Liver (tissue), 9 donors: ENCODE data around the gene TMPRSS13. TPM values are rescaled to one million over a fixed set of nuclear protein-coding genes. Genes with fewer than 3 reads are reported as not detected.

ENCODE experiments used
- DNase-seq: peaks from one replicate; pipeline ENCODE4 v3.0.0-alpha.2; 2017; ENCODE audit warnings: low spot score
- H3K27ac ChIP-seq, 2 donors: one replicate each; pipeline ENCODE4 v1.7.0; 2013; ENCODE audit warnings: inconsistent platforms in 2 of 2, low read length in 2 of 2, control low read depth in 1 of 2, low read depth in 1 of 2, mild to moderate bottlenecking in 1 of 2
- H3K27me3 ChIP-seq, 4 donors: one replicate each; pipeline versions ENCODE4 v1.6.1 to v1.7.0; 2013; ENCODE audit warnings: low read length in 3 of 4, inconsistent platforms in 1 of 4, mild to moderate bottlenecking in 1 of 4, moderate library complexity in 1 of 4; ENCODE audit not compliant: control insufficient read depth in 4 of 4, insufficient read depth in 4 of 4
- H3K36me3 ChIP-seq, 4 donors: one replicate each; pipeline versions ENCODE4 v1.6.1 to v1.7.0; 2013; ENCODE audit warnings: low read length in 3 of 4, mild to moderate bottlenecking in 3 of 4, low read depth in 1 of 4, moderate library complexity in 1 of 4; ENCODE audit not compliant: control insufficient read depth in 4 of 4, insufficient read depth in 3 of 4
- H3K4me1 ChIP-seq, 4 donors: one replicate each; pipeline versions ENCODE4 v1.6.1 to v1.7.0; 2013; ENCODE audit warnings: low read length in 3 of 4, mild to moderate bottlenecking in 3 of 4, moderate library complexity in 1 of 4; ENCODE audit not compliant: control insufficient read depth in 4 of 4, insufficient read depth in 4 of 4
- H3K4me3 ChIP-seq, 3 donors: one replicate each; pipeline versions ENCODE4 v1.6.1 to v1.7.0; 2013; ENCODE audit warnings: low read length in 3 of 3, control low read depth in 1 of 3, low read depth in 1 of 3, mild to moderate bottlenecking in 1 of 3
- H3K9ac ChIP-seq, 2 donors: one replicate each; pipeline ENCODE4 v1.7.0; 2013; ENCODE audit warnings: low read length in 2 of 2, mild to moderate bottlenecking in 2 of 2, moderate library complexity in 2 of 2, control low read depth in 1 of 2, low read depth in 1 of 2
- H3K9me3 ChIP-seq, 4 donors: one replicate each; pipeline versions ENCODE4 v1.6.1 to v1.7.0; 2013; ENCODE audit warnings: low read length in 3 of 4; ENCODE audit not compliant: control insufficient read depth in 4 of 4
- ATF3 ChIP-seq: IDR thresholded peaks from 2 replicates; pipeline ENCODE4 v1.6.1; 2016; ENCODE audit warnings: antibody characterized with exemption
- CTCF ChIP-seq: fragments of 150-350 bp; IDR thresholded peaks from 2 replicates; pipeline ENCODE4 v1.5.1; 2017; ENCODE audit warnings: improper control_type of control experiment, low read depth, low read length; ENCODE audit not compliant: missing input control
- EGR1 ChIP-seq, 2 donors: IDR thresholded peaks; 2 replicates each; pipeline ENCODE4 v1.6.1; 2016 to 2018; ENCODE audit warnings: antibody characterized with exemption in 2 of 2, low read depth in 2 of 2
- GABPA ChIP-seq, 2 donors: IDR thresholded peaks in 1 of 2; conservative IDR thresholded peaks in 1 of 2; 2 replicates each; pipeline ENCODE4 v1.6.1; 2016; ENCODE audit warnings: antibody characterized with exemption in 2 of 2, mild to moderate bottlenecking in 1 of 2, moderate library complexity in 1 of 2
- HNF4A ChIP-seq, 2 donors: conservative IDR thresholded peaks; 2 replicates each; pipeline ENCODE4 v1.6.1; 2016; ENCODE audit warnings: antibody characterized with exemption in 2 of 2, mild to moderate bottlenecking in 2 of 2
- HNF4G ChIP-seq: IDR thresholded peaks from 2 replicates; pipeline ENCODE4 v1.6.1; 2016; ENCODE audit warnings: antibody characterized with exemption
- JUND ChIP-seq, 2 donors: IDR thresholded peaks; 2 replicates each; pipeline ENCODE4 v1.6.1; 2016; ENCODE audit warnings: antibody characterized with exemption in 2 of 2
- MAX ChIP-seq: IDR thresholded peaks from 2 replicates; pipeline ENCODE4 v1.6.1; 2016; ENCODE audit warnings: antibody characterized with exemption
- NR2F2 ChIP-seq: IDR thresholded peaks from 2 replicates; pipeline ENCODE4 v1.6.1; 2016; ENCODE audit warnings: antibody characterized with exemption
- RAD21 ChIP-seq, 2 donors: IDR thresholded peaks; 2 replicates each; pipeline ENCODE4 v1.6.1; 2016; ENCODE audit warnings: antibody characterized with exemption in 2 of 2, mild to moderate bottlenecking in 2 of 2
- SP1 ChIP-seq: IDR thresholded peaks from 2 replicates; pipeline ENCODE4 v1.6.1; 2018; ENCODE audit warnings: antibody characterized with exemption, mild to moderate bottlenecking
- TAF1 ChIP-seq: conservative IDR thresholded peaks from 2 replicates; pipeline ENCODE4 v1.6.1; 2016; ENCODE audit warnings: antibody characterized with exemption, mild to moderate bottlenecking
- ZBTB33 ChIP-seq: IDR thresholded peaks from 2 replicates; pipeline ENCODE4 v1.6.1; 2016; ENCODE audit warnings: antibody characterized with exemption
- WGBS: extraction: QIAGEN DNeasy Blood & Tissue Kit; methylation state at CpG from one replicate; pipeline ENCODE4 v1.1.7; 2013; 5-methylcytosine and 5-hydroxymethylcytosine counted together
- polyA plus RNA-seq, 2 donors: library from polyadenylated mRNA; stranded (reverse) in 1 of 2; unstranded in 1 of 2; fragments of 200-250 nt in 1 of 2; fragments of >200 nt in 1 of 2; fragmentation: Nextera tagmentation in 1 of 2; extraction: Ambion mirVana in 1 of 2; gene quantifications; one replicate each; pipeline versions ENCODE4 v1.2.1 to v1.2.3, GENCODE V29; 2013 to 2015
- total RNA-seq, 2 donors: library from RNA; depleted of rRNA; stranded (reverse); fragments of >200 nt; gene quantifications; one replicate each; pipeline ENCODE4 v1.2.3, GENCODE V29; 2014
- donor health status: healthy.
- donor health status: healthy.
- donor health status: healthy.
- donor health status: healthy.
- donor health status: healthy.

TMPRSS13 gene
- total and polyA plus RNA-seq, 4 donors = 0.11 to 0.93 (median 0.24) TPM

GRCh38 chr11:117919341-117919740 is 9.9 kb downstream of the TMPRSS13 start:
- peaks cover 0 to 2% (median 0%) of the 10 kb centered on the region in 4 donors for H3K27me3 ChIP-seq
- 56% methylated on average over 4 of the region's 4 CpGs for whole genome bisulfite sequencing
- H3K4me1 ChIP-seq = no peaks in the 10 kb centered on the region
- TF ChIP-seq MAX (no peak), RAD21 (IDR thresholded peaks at IDR 0.05) (no peak), SP1 (no peak), HNF4G (no peak), CTCF (no peak), HNF4A (conservative IDR thresholded peaks at IDR 0.05) (no peak), NR2F2 (no peak), ZBTB33 (no peak), GABPA (IDR thresholded peaks at IDR 0.05 in 1 of 2, conservative IDR thresholded peaks at IDR 0.05 in 1 of 2) (no peak), TAF1 (no peak), ATF3 (no peak), JUND (IDR thresholded peaks at IDR 0.05) (no peak)
- no peak overlapping the region for H3K4me3 ChIP-seq
- DNase-seq = no peak
- H3K9ac ChIP-seq = no peak overlapping the region
- no peaks in the 10 kb centered on the region for H3K9me3 ChIP-seq
- H3K36me3 ChIP-seq = no peaks in the 10 kb centered on the region
- no peak overlapping the region for H3K27ac ChIP-seq

DNA sequence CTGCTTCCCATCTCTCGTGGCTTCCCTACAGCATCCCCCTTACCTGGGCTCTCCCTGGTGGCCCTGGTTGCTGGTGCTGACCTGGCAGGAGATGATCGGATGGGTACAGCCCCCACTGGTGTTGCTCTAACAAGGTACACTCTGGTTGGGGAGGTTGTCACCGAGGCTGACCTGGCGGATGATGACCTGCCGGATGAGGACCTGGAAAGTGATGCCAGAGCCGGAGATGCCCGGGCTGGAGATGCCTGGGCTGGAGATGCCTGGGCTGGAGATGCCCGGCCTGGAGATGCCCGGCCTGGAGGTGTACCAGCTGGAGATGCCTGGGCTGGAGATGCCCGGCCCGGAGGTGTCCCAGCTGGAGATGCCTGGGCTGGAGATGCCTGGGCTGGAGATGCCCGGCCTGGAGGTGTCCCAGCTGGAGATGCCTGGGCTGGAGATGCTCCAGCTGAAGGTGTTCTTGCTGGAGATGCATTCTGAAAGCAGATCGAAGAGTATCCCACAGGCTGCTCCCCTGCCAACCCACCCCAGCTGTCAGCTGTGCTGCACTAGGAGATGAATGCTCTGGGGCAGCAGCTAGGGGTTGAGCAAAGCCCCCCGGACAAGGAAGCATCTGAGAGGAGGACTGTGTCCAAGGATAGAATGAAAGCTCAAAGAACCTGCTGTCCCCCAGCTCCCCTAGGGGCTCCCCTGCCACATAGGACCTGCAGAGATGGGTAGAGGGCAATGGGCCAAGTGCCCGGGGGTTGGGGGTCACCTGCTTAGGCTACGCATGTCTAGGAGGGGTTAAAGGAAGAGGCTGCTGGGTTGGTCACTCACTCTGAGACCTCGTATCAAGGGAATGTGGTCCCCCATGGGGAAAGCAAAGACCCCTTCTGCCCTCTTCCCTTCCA is 10.6 kb downstream of the TMPRSS13 start:
- Histone ChIP-seq H3K4me3 (no peak overlapping the region), H3K36me3 (no peaks in the 10 kb centered on the region), H3K9ac (no peak overlapping the region), H3K27me3 (peaks cover 0 to 2% (median 0%) of the 10 kb centered on the region in 4 donors), H3K9me3 (no peaks in the 10 kb centered on the region), H3K4me1 (no peaks in the 10 kb centered on the region), H3K27ac (no peak overlapping the region)
- TF ChIP-seq RAD21 (IDR thresholded peaks at IDR 0.05) (no peak), EGR1 (IDR thresholded peaks at IDR 0.05; ENCODE audit: low read depth in 2 of 2) (no peak)
- 82% methylated on average over 17 of the region's 17 CpGs for WGBS
- no peak for DNase-seq
